RWPE2 (cell line): ENCODE data around the gene USP17L10.
A peak's percentile ranks its signal among the peaks of the same experiment; 100 is the strongest.
"Not testable (repeated sequence)": the region's sequence is repeated elsewhere in the genome, so short reads cannot be mapped to it uniquely, and the experiment has no call there.

Source experiments
- ATAC-seq: fragments of 200-7000 bp; cut with Tn5 transposase; 3 replicates; pipeline ENCODE4 v1.9.1; 2021; ENCODE audit warnings: low read depth
- DNase-seq: peaks from one replicate; pipeline ENCODE4 v3.0.0-alpha.2; 2020; ENCODE audit warnings: low spot score
- H3K27ac ChIP-seq: fragments of 450-650 bp; 2 replicates; pipeline ENCODE4 v1.5.1; 2017; ENCODE audit warnings: mild to moderate bottlenecking; ENCODE audit not compliant: poor library complexity, severe bottlenecking
- H3K27me3 ChIP-seq: fragments of 250-450 bp; sonication (Bioruptor Pico); 2 replicates; pipeline ENCODE4 v1.5.1; 2021; ENCODE audit warnings: mild to moderate bottlenecking, moderate library complexity; ENCODE audit not compliant: insufficient read depth, poor library complexity, severe bottlenecking
- H3K36me3 ChIP-seq: fragments of 250-450 bp; sonication (Bioruptor Pico); 2 replicates; pipeline ENCODE4 v1.5.1; 2020; ENCODE audit warnings: low read depth, mild to moderate bottlenecking, moderate library complexity
- H3K4me1 ChIP-seq: fragments of 250-450 bp; sonication (Bioruptor Pico); 2 replicates; pipeline ENCODE4 v1.5.1; 2021; ENCODE audit warnings: mild to moderate bottlenecking, moderate library complexity; ENCODE audit not compliant: insufficient read depth, poor library complexity, severe bottlenecking
- H3K4me3 ChIP-seq: fragments of 250-450 bp; sonication (Bioruptor Pico); 2 replicates; pipeline ENCODE4 v1.5.1; 2021; ENCODE audit warnings: mild to moderate bottlenecking, moderate library complexity; ENCODE audit not compliant: severe bottlenecking
- H3K9me3 ChIP-seq: fragments of 250-450 bp; sonication (Bioruptor Pico); 2 replicates; pipeline ENCODE4 v1.5.1; 2021; ENCODE audit warnings: mild to moderate bottlenecking, moderate library complexity; ENCODE audit not compliant: severe bottlenecking

The USP17L10 gene

GRCh38 chr4:9243579-9243978 lies 33.1 kb downstream of the USP17L10 start, which contains the start of gene USP17L17:
Gene USP17L17, plus strand, starts transcription at chr4:9243879. Its CDS starts 0 bp downstream, at chr4:9243879.
- H3K4me1 ChIP-seq, ATAC-seq, H3K27me3 ChIP-seq, DNase-seq, H3K4me3 ChIP-seq, H3K9me3 ChIP-seq, H3K27ac ChIP-seq, H3K36me3 ChIP-seq: not testable (repeated sequence)

- not testable (repeated sequence) for H3K4me3 ChIP-seq, ATAC-seq, H3K4me1 ChIP-seq, H3K27me3 ChIP-seq, H3K9me3 ChIP-seq, H3K36me3 ChIP-seq, H3K27ac ChIP-seq
- peak; percentile 10 for DNase-seq
These were observed 37.7 kb downstream of the USP17L10 start, which contains the start of gene USP17L18 for GRCh38 chr4:9247953-9248680. Gene USP17L18, plus strand, starts transcription at chr4:9248630. Its CDS starts 0 bp downstream, at chr4:9248630.

GRCh38 chr4:9253078-9253477 lies 42.6 kb downstream of the USP17L10 start, which contains the start of gene USP17L19:
Gene USP17L19, plus strand, starts transcription at chr4:9253378. Its CDS starts 0 bp downstream, at chr4:9253378.
- H3K36me3 ChIP-seq, H3K27me3 ChIP-seq, H3K4me1 ChIP-seq, H3K4me3 ChIP-seq, ATAC-seq, H3K9me3 ChIP-seq, DNase-seq, H3K27ac ChIP-seq: not testable (repeated sequence)

- H3K27me3 ChIP-seq, H3K4me1 ChIP-seq, DNase-seq, H3K27ac ChIP-seq, H3K4me3 ChIP-seq, H3K9me3 ChIP-seq, H3K36me3 ChIP-seq, ATAC-seq: not testable (repeated sequence)
These were observed 47.4 kb downstream of the USP17L10 start, which contains the start of gene USP17L20 for GRCh38 chr4:9257824-9258223. Gene USP17L20, plus strand, starts transcription at chr4:9258124. Its CDS starts 0 bp downstream, at chr4:9258124.
